ENCODE results near the gene LRIT2.

GRCh38 chr10:84214046-84214572, 11.2 kb downstream of the LRIT2 start:
- TF ChIP-seq CTCF (IDR thresholded peaks at IDR 0.05) (no peak), EZH2 (IDR thresholded peaks at IDR 0.05) (no peak), EZH2phosphoT487 (IDR thresholded peaks at IDR 0.05) (no peak)

Measured in neural progenitor cell (in vitro differentiated cells).